ENCODE results near the gene CDH9.

The CDH9 gene

DNA sequence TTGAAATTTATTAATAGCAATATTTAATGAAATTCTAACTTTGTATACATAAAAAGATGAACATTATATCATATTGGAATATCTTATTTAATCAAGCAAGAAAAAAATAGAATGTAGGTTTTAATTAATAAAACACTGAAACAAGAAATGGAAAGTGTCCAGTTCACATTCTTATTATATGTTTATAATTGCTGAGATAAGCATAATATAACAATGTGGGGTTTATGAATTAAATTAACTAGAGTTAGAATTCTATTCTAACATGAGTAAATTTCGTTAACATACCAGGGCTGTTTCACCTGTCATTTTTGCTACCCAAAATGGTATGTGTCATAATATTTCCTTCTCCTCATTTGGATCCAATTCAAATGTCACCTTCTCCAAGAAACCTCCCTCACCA lies 12.3 kb downstream of the CDH9 start:
- H3K79me2 ChIP-seq, result no peaks in the 10 kb centered on the region
- H3K27ac ChIP-seq, result no peak overlapping the region
- no peaks in the 10 kb centered on the region for H3K9me3 ChIP-seq (ENCODE audit: control insufficient read depth, low read length)
- no peak overlapping the region for H2AFZ ChIP-seq
- H3K4me1 ChIP-seq, result no peaks in the 10 kb centered on the region
- TF ChIP-seq CTCF (IDR thresholded peaks at IDR 0.05), result no peak
- no peak overlapping the region for H3K4me2 ChIP-seq (ENCODE audit: low read length)
- H3K9ac ChIP-seq, result no peak overlapping the region
- H3K4me3 ChIP-seq (ENCODE audit: low read depth, low read length), result no peak overlapping the region
- H3K36me3 ChIP-seq (ENCODE audit: control insufficient read depth, insufficient read depth, low read length), result no peaks in the 10 kb centered on the region
- H3K27me3 ChIP-seq (ENCODE audit: control insufficient read depth, insufficient read depth, low read length), result no peaks in the 10 kb centered on the region

DNA sequence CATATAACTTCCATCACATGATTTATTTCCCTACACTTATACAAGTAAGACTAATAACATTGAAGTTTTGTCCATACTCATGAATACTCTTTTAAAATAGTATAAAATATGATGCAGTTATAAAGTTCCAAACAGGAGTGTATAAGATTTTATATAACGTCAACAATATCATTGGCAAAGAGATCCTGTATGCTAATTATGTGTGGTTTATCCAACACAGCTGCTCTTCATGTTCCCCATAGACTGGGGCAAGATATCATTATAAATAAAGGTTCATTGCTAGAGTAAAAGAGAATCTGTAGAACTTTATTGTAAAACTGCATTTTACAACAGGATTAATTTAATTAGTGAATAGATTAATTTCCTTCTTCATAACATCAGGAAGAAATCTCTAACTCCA lies 16.9 kb downstream of the CDH9 start:
- Histone ChIP-seq H3K4me1 (no peaks in the 10 kb centered on the region), H2AFZ (no peak overlapping the region), H3K79me2 (no peaks in the 10 kb centered on the region), H3K27ac (no peak overlapping the region), H3K9me3 (ENCODE audit: control insufficient read depth, low read length) (no peaks in the 10 kb centered on the region), H3K4me2 (ENCODE audit: low read length) (no peak overlapping the region), H3K9ac (no peak overlapping the region), H3K36me3 (ENCODE audit: control insufficient read depth, insufficient read depth, low read length) (no peaks in the 10 kb centered on the region), H3K4me3 (ENCODE audit: low read depth, low read length) (no peak overlapping the region), H3K27me3 (ENCODE audit: control insufficient read depth, insufficient read depth, low read length) (no peaks in the 10 kb centered on the region)
- no peak for TF ChIP-seq CTCF (IDR thresholded peaks at IDR 0.05)

GRCh38 chr5:27020973-27021372 lies 17.4 kb downstream of the CDH9 start:
- no peaks in the 10 kb centered on the region for H3K4me1 ChIP-seq
- H3K9me3 ChIP-seq (ENCODE audit: control insufficient read depth, low read length), result no peaks in the 10 kb centered on the region

DNA sequence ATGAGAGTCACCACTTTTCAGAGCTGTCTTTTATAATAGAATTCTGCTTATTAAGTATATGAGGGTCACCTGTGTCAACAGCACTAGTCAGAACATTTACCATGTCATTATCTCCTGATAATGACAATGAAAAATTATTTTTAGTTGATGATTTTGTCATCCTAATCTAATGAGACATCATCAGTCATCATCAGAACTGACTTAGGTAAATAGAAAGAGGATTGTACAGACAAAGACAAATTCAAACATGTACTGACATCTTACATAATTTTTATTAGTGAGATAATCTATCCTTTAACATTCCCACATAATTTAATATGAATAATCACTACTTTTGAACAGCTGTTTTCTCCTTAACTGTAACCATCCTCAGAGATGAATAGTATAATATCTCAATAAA lies 22.6 kb downstream of the CDH9 start:
- H3K9me3 ChIP-seq (ENCODE audit: control insufficient read depth, low read length), result no peaks in the 10 kb centered on the region
- no peak overlapping the region for H3K9ac ChIP-seq
- no peaks in the 10 kb centered on the region for H3K4me1 ChIP-seq
- no peaks in the 10 kb centered on the region for H3K27me3 ChIP-seq (ENCODE audit: control insufficient read depth, insufficient read depth, low read length)
- H3K27ac ChIP-seq, result no peak overlapping the region
- H3K79me2 ChIP-seq, result no peaks in the 10 kb centered on the region
- no peak overlapping the region for H3K4me3 ChIP-seq (ENCODE audit: low read depth, low read length)
- H3K4me2 ChIP-seq (ENCODE audit: low read length), result no peak overlapping the region
- no peak for TF ChIP-seq CTCF (IDR thresholded peaks at IDR 0.05)
- no peaks in the 10 kb centered on the region for H3K36me3 ChIP-seq (ENCODE audit: control insufficient read depth, insufficient read depth, low read length)
- no peak overlapping the region for H2AFZ ChIP-seq

More at GRCh38 chr5:27020973-27021372, 17.4 kb downstream of the CDH9 start:
- Histone ChIP-seq H3K4me2 (ENCODE audit: low read length) (no peak overlapping the region), H3K9ac (no peak overlapping the region), H3K36me3 (ENCODE audit: control insufficient read depth, insufficient read depth, low read length) (no peaks in the 10 kb centered on the region), H3K4me3 (ENCODE audit: low read depth, low read length) (no peak overlapping the region), H3K79me2 (no peaks in the 10 kb centered on the region), H3K27ac (no peak overlapping the region), H2AFZ (no peak overlapping the region), H3K27me3 (ENCODE audit: control insufficient read depth, insufficient read depth, low read length) (no peaks in the 10 kb centered on the region)
- no peak for TF ChIP-seq CTCF (IDR thresholded peaks at IDR 0.05)

DNA sequence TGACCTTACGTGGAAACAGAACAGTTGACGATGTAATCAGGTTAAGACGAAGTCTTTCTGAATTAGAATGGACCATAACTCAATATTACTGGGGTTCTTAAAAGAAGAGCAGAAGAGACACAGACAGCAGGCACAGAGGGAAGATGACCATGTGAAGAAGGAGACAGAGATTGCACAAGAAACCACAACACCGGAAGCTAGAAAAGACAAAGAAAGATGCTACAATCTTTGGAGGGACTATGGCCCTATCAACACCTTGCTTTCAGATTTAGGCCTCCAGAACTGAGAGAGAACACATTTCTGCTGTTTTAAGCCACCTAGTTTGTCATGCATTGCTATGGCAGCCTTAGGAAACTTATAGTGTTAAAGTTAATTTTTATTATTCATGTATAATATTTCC lies 27.1 kb downstream of the CDH9 start:
- Histone ChIP-seq H2AFZ (no peak overlapping the region), H3K4me3 (ENCODE audit: low read depth, low read length) (no peak overlapping the region), H3K27me3 (ENCODE audit: control insufficient read depth, insufficient read depth, low read length) (no peaks in the 10 kb centered on the region), H3K4me2 (ENCODE audit: low read length) (no peak overlapping the region), H3K79me2 (no peaks in the 10 kb centered on the region), H3K27ac (no peak overlapping the region), H3K36me3 (ENCODE audit: control insufficient read depth, insufficient read depth, low read length) (no peaks in the 10 kb centered on the region), H3K4me1 (no peaks in the 10 kb centered on the region), H3K9me3 (ENCODE audit: control insufficient read depth, low read length) (no peaks in the 10 kb centered on the region), H3K9ac (no peak overlapping the region)
- no peak for TF ChIP-seq CTCF (IDR thresholded peaks at IDR 0.05)

All from parathyroid adenoma (tissue), 2 donors.